Activated naive CD8-positive, alpha-beta T cell treated with anti-CD3 and anti-CD28 coated beads, Interleukin-2, amount 50 U/mL, for 16 hours (primary cell): ENCODE measurements around the gene GSTO2.

Source experiments
- DNase-seq: peaks from one replicate; pipeline ENCODE4 v3.0.0-alpha.2; 2020; ENCODE audit warnings: low read depth, low spot score

GSTO2 gene

DNA sequence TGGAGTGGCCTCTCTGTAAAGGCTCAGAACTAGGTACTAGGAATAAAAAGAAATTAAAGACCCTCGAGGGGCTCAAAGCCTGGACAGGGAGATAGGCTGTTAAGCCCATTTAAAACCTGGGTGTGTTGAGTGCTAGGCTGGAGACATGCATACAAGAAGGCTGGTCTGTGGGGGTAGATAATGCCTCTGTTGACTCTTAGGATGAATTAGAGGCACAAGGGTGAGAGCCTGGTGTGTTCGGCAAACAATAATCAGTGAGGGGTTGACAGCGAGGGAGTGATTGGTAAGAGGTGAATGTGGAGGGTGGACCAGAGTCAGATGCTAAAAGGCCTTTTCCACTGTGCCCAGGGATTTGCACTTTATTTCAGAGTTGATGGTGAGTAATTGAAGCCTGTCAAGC, 12.7 kb downstream of the GSTO2 start:
- no peak for DNase-seq

GRCh38 chr10:104284846-104285245, 15.9 kb downstream of the GSTO2 start:
- no peak for DNase-seq

DNA sequence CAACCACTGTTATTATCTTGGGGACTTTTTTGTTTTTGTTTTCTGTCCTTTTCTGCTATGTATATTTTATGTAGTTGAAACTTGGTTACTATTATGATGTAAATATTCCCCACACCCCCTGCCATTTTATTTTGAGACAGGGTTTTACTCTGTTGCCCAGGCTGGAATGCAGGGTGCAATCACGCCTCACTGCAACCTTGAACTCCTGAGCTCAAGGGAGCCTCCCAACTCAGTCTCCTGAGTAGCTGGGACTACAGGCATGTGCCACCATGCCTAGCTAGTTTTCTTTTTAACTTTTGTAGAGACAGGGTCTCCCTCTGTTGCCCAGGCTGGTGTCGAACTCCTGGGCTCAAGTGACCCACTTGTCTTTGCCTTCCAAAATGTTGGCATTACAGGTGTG, 18.0 kb downstream of the GSTO2 start:
- DNase-seq = no peak

GRCh38 chr10:104288355-104288754, 19.4 kb downstream of the GSTO2 start:
- no peak for DNase-seq

GRCh38 chr10:104291439-104291951, 22.5 kb downstream of the GSTO2 start:
- DNase-seq = peak; percentile 74

- no peak for DNase-seq
Observed at GRCh38 chr10:104293011-104293410, 24.0 kb downstream of the GSTO2 start.

- DNase-seq = no peak
Observed at GRCh38 chr10:104293781-104294321, 24.9 kb downstream of the GSTO2 start.

DNA sequence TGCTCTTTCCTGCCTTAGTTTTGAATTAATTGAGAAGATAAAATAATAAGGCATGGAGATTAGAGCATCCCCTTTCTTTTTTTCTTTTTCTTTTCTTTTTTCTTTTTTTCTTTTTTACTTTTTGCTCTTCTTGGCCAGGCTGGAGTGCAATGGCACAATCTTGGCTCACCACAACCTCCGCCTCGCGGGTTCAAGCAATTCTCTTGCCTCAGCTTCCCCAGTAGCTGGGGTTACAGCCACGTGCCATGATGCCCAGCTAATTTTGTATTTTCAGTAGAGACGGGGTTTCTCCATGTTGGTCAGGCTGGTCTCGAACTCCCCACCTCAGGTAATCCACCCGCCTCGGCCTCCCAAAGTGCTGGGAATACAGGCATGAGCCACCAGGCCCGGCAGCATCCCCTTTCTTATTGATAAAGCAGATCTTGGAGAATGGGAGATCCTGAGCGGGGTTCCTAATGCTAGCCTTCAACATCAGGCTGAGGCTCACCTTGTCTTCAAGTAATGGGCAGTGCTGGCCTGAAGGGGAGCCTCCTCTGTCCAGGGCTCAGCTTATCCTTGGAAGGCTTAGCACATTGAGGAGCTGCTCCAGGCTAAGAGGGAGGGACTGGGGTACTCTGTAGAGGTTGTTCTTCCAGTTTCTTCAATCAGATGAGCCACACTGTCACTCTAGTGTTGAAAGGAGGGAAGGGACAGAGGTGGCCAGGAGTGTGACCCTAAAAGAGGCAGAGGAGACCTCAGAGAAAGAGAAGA, 27.9 kb downstream of the GSTO2 start:
- no peak for DNase-seq

GRCh38 chr10:104297697-104298660, 29.0 kb downstream of the GSTO2 start:
- no peak for DNase-seq

GRCh38 chr10:104299031-104299904, 30.3 kb downstream of the GSTO2 start:
- no peak for DNase-seq

GRCh38 chr10:104300002-104300735, 31.2 kb downstream of the GSTO2 start:
- DNase-seq = no peak

DNA sequence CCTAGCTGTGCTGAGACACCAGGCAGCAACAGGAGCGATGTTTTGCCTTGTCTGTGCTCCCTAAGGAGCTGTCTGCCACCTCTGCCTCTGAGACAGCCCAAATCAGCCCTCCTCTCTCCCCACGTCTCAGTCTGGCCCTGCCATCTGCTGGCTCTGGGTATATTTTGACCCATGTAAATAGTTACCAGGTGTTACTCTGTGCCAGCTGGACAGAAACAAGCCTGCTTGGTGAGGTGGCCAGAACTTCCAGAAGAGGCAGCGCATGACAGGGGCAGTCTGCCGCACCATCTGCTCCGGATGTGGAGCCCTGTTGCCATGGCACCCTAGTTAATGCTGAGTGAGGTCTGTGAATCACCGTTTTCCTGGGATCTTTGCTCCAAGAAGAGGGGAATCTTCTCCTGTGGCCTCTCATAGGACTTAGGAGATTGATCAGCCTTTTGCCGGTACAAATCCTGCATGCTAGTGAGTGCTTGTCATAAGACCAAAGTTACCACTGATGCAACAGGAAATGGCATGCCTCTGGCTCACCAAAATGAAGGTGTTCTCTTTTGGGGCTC, 31.8 kb downstream of the GSTO2 start:
- DNase-seq = no peak

- no peak for DNase-seq
Observed at GRCh38 chr10:104301907-104302690, 33.1 kb downstream of the GSTO2 start.

DNA sequence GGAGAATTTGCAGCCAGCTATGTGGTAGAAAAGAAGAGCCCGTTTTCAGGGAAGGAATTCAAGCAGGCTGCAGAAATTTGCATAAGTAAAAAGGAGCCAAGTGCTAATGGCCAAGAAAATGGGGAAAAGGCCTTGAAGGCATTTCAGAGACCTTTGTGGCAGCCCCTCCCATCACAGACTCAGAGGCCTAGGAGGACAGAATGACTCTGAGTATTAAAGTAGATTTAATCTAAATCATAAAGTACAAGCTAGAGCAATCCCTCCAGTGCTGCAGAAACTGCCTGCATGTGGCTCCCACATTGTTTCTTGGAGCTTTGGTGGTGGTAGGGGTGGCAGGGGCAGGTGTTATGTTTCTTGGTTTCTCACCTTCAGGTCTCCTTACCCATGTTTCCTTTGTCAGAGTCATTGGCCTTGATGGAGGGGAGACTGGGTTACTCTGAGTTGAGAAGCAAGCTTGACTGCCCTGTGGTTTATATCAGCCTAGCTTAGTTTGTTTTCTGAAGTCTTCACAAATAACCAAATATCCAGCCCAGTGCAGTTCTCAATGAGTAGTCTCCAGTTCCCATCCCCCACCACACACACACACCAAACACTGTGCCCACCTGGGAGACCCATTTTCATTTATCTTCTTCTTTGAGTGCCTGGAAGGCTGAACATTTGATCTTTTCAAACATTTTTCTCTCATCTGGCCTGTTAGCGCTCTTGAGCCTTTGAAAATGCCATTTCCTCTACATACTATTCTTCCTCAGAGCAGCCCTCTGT, 34.8 kb downstream of the GSTO2 start:
- no peak for DNase-seq

GRCh38 chr10:104304356-104304745, 35.4 kb downstream of the GSTO2 start:
- no peak for DNase-seq

DNA sequence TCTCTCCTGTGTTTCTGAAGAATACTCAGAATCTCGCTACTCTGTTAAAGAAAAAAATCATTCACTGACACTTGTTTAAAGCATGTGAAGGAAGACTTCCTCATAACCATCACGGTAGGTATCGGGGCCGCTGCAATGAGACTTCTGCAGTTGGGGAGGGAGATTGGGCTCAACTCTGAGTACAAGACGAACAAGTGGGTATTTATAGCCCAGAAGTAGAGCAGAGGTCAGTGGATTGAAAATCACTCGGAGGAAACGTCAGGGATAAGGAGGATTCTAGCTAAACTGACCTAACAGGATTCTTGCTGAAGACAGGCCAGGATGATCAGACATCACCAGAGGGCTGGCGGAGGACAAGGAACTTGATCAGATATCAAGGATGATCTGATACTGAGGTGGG, 35.9 kb downstream of the GSTO2 start:
- DNase-seq = no peak

GRCh38 chr10:104306897-104307296, 37.9 kb downstream of the GSTO2 start:
- DNase-seq = no peak

- no peak for DNase-seq
Observed at GRCh38 chr10:104307576-104308438, 38.8 kb downstream of the GSTO2 start.
